Lower leg skin (tissue), 4 donors: ENCODE results near the gene CDK8. TPM values are rescaled to one million over a fixed set of nuclear protein-coding genes. Genes with fewer than 3 reads are reported as not detected.

Experiments
- DNase-seq, 2 donors: peaks; one replicate each; pipeline ENCODE4 v3.0.0-alpha.2; 2019; ENCODE audit warnings: low spot score in 2 of 2
- H3K4me3 ChIP-seq: fragments of 200-600 bp; sonication (generic); 2 replicates; pipeline ENCODE4 v1.5.1; 2017; ENCODE audit warnings: mild to moderate bottlenecking, low read depth; ENCODE audit not compliant: poor library complexity, severe bottlenecking
- POLR2A ChIP-seq, 2 donors: fragments of 450-650 bp; IDR thresholded peaks; one replicate each; pipeline ENCODE4 v1.6.1; 2016 to 2017; ENCODE audit warnings: antibody characterized with exemption in 2 of 2, mild to moderate bottlenecking in 1 of 2, moderate library complexity in 1 of 2
- WGBS, 2 donors: methylation state at CpG; one replicate each; pipeline ENCODE4 v1.1.5; 2018; 5-methylcytosine and 5-hydroxymethylcytosine counted together
- intact Hi-C: fragments of 100-400 bp; cut with DNase I; formaldehyde crosslinking; loops from one replicate; pipeline ENCODE4 v1.15.0; 2023; ENCODE audit warnings: low total_unique reads
- total RNA-seq, 4 donors: library from RNA; depleted of rRNA; stranded (reverse); fragments of >200 nt; gene quantifications; one replicate each; pipeline ENCODE4 v1.1.0, GENCODE V29; 2016
- TF ChIP-seq, protein P1 (sequence below), 3 donors: fragments of 450-650 bp; IDR thresholded peaks; one replicate each; pipeline ENCODE4 v1.5.1; 2016; ENCODE audit warnings: antibody characterized with exemption in 3 of 3, mild to moderate bottlenecking in 3 of 3, moderate library complexity in 2 of 3

The CDK8 gene
- total RNA-seq, 4 donors from 2014 or later, result 7.4 to 11.5 (median 10.4) TPM

DNA sequence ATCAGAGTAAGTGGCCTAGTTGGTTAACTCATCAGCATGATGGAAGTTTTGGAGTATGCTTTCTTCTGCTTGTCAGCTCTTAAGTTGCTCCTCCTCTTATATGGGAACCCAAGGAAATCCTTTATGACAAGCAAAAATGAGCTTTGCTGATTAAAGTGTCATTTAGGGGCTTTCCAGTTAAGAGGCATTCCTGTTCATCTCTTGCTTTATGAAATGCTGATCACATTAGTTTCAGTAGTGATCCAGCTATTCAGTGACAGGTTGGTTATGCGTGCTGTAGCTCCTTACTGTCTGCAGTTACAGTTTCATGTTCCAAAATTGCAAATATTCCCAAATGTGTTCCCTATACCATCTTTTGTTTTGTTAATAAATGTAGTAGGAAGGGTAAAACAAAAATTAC, 146.6 kb downstream of the CDK8 start:
- no peak for TF ChIP-seq POLR2A (IDR thresholded peaks at IDR 0.05)
- TF ChIP-seq, protein P1, sequence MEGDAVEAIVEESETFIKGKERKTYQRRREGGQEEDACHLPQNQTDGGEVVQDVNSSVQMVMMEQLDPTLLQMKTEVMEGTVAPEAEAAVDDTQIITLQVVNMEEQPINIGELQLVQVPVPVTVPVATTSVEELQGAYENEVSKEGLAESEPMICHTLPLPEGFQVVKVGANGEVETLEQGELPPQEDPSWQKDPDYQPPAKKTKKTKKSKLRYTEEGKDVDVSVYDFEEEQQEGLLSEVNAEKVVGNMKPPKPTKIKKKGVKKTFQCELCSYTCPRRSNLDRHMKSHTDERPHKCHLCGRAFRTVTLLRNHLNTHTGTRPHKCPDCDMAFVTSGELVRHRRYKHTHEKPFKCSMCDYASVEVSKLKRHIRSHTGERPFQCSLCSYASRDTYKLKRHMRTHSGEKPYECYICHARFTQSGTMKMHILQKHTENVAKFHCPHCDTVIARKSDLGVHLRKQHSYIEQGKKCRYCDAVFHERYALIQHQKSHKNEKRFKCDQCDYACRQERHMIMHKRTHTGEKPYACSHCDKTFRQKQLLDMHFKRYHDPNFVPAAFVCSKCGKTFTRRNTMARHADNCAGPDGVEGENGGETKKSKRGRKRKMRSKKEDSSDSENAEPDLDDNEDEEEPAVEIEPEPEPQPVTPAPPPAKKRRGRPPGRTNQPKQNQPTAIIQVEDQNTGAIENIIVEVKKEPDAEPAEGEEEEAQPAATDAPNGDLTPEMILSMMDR (IDR thresholded peaks at IDR 0.05), result no peak
- intact Hi-C loops, result no loop called here
- H3K4me3 ChIP-seq, result no peak overlapping the region
- WGBS, 2 donors, result 89 to 90% methylated on average over 1 of the region's 1 CpG
- no peak for DNase-seq

- no peak overlapping the region for H3K4me3 ChIP-seq
- TF ChIP-seq, protein P1 (IDR thresholded peaks at IDR 0.05), result no peak
- TF ChIP-seq POLR2A (IDR thresholded peaks at IDR 0.05), result no peak
- no peak for DNase-seq
- intact Hi-C loops, result no loop called here
- 94 to 96% methylated on average over 6 of the region's 6 CpGs for WGBS, 2 donors
Measured at GRCh38 chr13:26401069-26401468, 147.1 kb downstream of the CDK8 start.

GRCh38 chr13:26401578-26402021, 147.7 kb downstream of the CDK8 start:
- intact Hi-C loops, result no loop called here
- 84 to 86% methylated on average over 3 of the region's 3 CpGs for WGBS, 2 donors
- TF ChIP-seq, protein P1 (IDR thresholded peaks at IDR 0.05), result no peak
- no peak for TF ChIP-seq POLR2A (IDR thresholded peaks at IDR 0.05)

GRCh38 chr13:26406791-26407190, 152.9 kb downstream of the CDK8 start:
- intact Hi-C loops, result no loop called here
- DNase-seq, result no peak
- WGBS, 2 donors, result 86 to 98% methylated on average over 6 of the region's 6 CpGs
- H3K4me3 ChIP-seq, result no peak overlapping the region
- TF ChIP-seq, protein P1 (IDR thresholded peaks at IDR 0.05), result no peak
- no peak for TF ChIP-seq POLR2A (IDR thresholded peaks at IDR 0.05)

More at GRCh38 chr13:26401578-26402021, 147.7 kb downstream of the CDK8 start:
- no peak overlapping the region for H3K4me3 ChIP-seq
- DNase-seq, result no peak

GRCh38 chr13:26411206-26411605, 157.3 kb downstream of the CDK8 start:
- no peak for DNase-seq
- TF ChIP-seq, protein P1 (IDR thresholded peaks at IDR 0.05), result no peak
- intact Hi-C loops, result no loop called here
- no peak overlapping the region for H3K4me3 ChIP-seq
- WGBS, 2 donors, result 63 to 65% methylated on average over 3 of the region's 3 CpGs

- intact Hi-C loops, result no loop called here
- no peak for DNase-seq
- 43 to 71% methylated on average over 1 of the region's 1 CpG for WGBS, 2 donors
- TF ChIP-seq, protein P1 (IDR thresholded peaks at IDR 0.05), result no peak
- no peak for TF ChIP-seq POLR2A (IDR thresholded peaks at IDR 0.05)
- no peak overlapping the region for H3K4me3 ChIP-seq
Measured at GRCh38 chr13:26412263-26412662, 158.3 kb downstream of the CDK8 start.
